Natural killer cell (primary cell): ENCODE results near the gene MRPL20. TPM values are rescaled to one million over a fixed set of nuclear protein-coding genes. Genes with fewer than 3 reads are reported as not detected.

Experiments used
- ATAC-seq, 3 donors: fragments of 150-1000 bp in 2 of 3; fragments of 200-7000 bp in 1 of 3; cut with Tn5 transposase; 1 replicate in 1 of 3; 2 replicates in 2 of 3; pipeline ENCODE4 v1.10.0; 2021; ENCODE audit warnings: mild to moderate bottlenecking in 2 of 3, moderate library complexity in 2 of 3
- DNase-seq, 2 donors: peaks; one replicate each; pipeline versions ENCODE4 v3.0.0 to v3.0.0-alpha.2; 2013 to 2021; ENCODE audit warnings: mixed read lengths in 1 of 2
- H3K27ac ChIP-seq: one replicate; pipeline ENCODE4 v1.5.1; 2013; ENCODE audit warnings: mild to moderate bottlenecking, low read length
- H3K27me3 ChIP-seq: one replicate; pipeline ENCODE4 v1.6.1; 2013; ENCODE audit warnings: low read length; ENCODE audit not compliant: control insufficient read depth, insufficient read depth
- H3K36me3 ChIP-seq: one replicate; pipeline ENCODE4 v1.6.1; 2013; ENCODE audit warnings: low read length; ENCODE audit not compliant: control insufficient read depth, insufficient read depth
- H3K4me1 ChIP-seq: one replicate; pipeline ENCODE4 v1.6.1; 2013; ENCODE audit warnings: low read length; ENCODE audit not compliant: control insufficient read depth, insufficient read depth
- H3K4me3 ChIP-seq: one replicate; pipeline ENCODE4 v1.5.1; 2013; ENCODE audit warnings: low read length
- H3K9me3 ChIP-seq: one replicate; pipeline ENCODE4 v1.6.1; 2013; ENCODE audit warnings: low read length; ENCODE audit not compliant: control insufficient read depth, insufficient read depth
- H3K27ac Mint-ChIP-seq, 2 donors: one replicate each; pipeline ENCODE4 v1.8.0; 2022; ENCODE audit warnings: mild to moderate bottlenecking in 2 of 2, mixed read lengths in 2 of 2, moderate library complexity in 1 of 2
- H3K27me3 Mint-ChIP-seq, 2 donors: one replicate each; pipeline ENCODE4 v1.8.0; 2022; ENCODE audit warnings: low read depth in 2 of 2, mixed read lengths in 2 of 2
- H3K36me3 Mint-ChIP-seq: one replicate; pipeline ENCODE4 v1.8.0; 2022; ENCODE audit warnings: mixed read lengths
- H3K4me1 Mint-ChIP-seq, 2 donors: one replicate each; pipeline ENCODE4 v1.8.0; 2022; ENCODE audit warnings: mixed read lengths in 2 of 2
- H3K4me3 Mint-ChIP-seq: one replicate; pipeline ENCODE4 v1.8.0; 2022; ENCODE audit warnings: mild to moderate bottlenecking, moderate library complexity, mixed read lengths
- H3K9me3 Mint-ChIP-seq, 2 donors: one replicate each; pipeline ENCODE4 v1.8.0; 2022; ENCODE audit warnings: mixed read lengths in 2 of 2
- CTCF ChIP-seq: fragments of 200-600 bp; IDR thresholded peaks from one replicate; pipeline ENCODE4 v1.8.0; 2022; ENCODE audit warnings: antibody characterized with exemption
- WGBS: methylation state at CpG from one replicate; pipeline ENCODE4 v1.1.7; 2013; ENCODE audit warnings: missing lambda C conversion rate; ENCODE audit not compliant: insufficient coverage; 5-methylcytosine and 5-hydroxymethylcytosine counted together
- intact Hi-C: fragments of 100-400 bp; cut with micrococcal nuclease; formaldehyde crosslinking; loops from one replicate; pipeline ENCODE4 v1.14.2; 2022
- total RNA-seq, 4 donors: library from RNA; stranded (reverse); fragments of 120-200 nt in 1 of 4; gene quantifications; one replicate each; pipeline versions ENCODE4 v1.2.3 to v1.2.4, GENCODE V29; 2013 to 2022

MRPL20 gene
- total RNA-seq, 3 donors from 2014 or later (not counting 1 experiment from before 2014, with no cell fraction given): 90.9 to 111 (median 92.7) TPM

DNA sequence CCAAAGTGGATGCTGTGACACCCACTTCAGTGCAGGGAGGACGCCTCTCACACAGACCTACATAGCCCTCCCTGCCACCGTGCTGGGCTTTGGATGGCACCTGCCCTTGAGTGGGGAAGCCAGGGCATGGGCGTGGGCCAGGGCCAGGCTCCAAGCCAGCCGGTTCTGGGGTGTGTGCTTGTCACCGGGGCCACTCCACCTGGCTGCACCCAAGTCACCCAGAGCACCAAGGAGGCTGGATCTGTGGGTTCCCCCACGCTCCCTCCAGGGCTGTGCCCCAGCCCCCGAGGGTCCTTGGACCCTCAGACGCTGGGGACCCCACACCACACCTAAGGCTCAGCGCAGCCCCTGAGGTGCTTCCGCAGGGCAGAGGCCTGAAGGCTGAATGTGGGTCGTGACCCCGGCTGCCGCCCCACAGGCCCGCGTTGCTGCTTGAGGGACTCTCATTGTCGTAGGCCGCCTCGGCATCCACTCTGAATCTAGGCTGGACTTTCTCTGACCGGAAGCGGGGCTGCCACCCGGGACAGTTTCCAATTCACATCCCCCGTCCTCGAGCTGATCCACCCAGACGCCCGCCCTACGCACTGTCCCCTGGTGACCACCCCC is 50.2 kb downstream of the MRPL20 start:
- peaks cover 39% of the 10 kb centered on the region for H3K27me3 ChIP-seq
- ATAC-seq (no peak), DNase-seq (no peak)
- peaks cover 12 to 20% of the 10 kb centered on the region in 2 donors for H3K27me3 Mint-ChIP-seq
- TF ChIP-seq CTCF: no peak
- no peaks in the 10 kb centered on the region for H3K9me3 ChIP-seq
- intact Hi-C loops: no loop called here
- H3K4me1 Mint-ChIP-seq: peaks cover 0 to 26% of the 10 kb centered on the region in 2 donors
- H3K4me1 ChIP-seq: peaks cover 31% of the 10 kb centered on the region
- no peaks in the 10 kb centered on the region for H3K36me3 ChIP-seq
- 76% methylated on average over 26 of the region's 26 CpGs for WGBS
- H3K4me3 ChIP-seq: no peak overlapping the region
- no peaks in the 10 kb centered on the region for H3K36me3 Mint-ChIP-seq
- no peak overlapping the region for H3K4me3 Mint-ChIP-seq
- H3K27ac Mint-ChIP-seq: no peak overlapping the region
- no peak overlapping the region for H3K27ac ChIP-seq
- no peaks in the 10 kb centered on the region for H3K9me3 Mint-ChIP-seq

- Histone ChIP-seq H3K27ac (no peak overlapping the region), H3K27me3 (peaks cover 41% of the 10 kb centered on the region), H3K4me1 (peaks cover 37% of the 10 kb centered on the region), H3K4me3 (no peak overlapping the region), H3K36me3 (no peaks in the 10 kb centered on the region), H3K9me3 (no peaks in the 10 kb centered on the region)
- TF ChIP-seq CTCF: no peak
- no peak for DNase-seq
- no peak overlapping the region for H3K4me3 Mint-ChIP-seq
- no peaks in the 10 kb centered on the region for H3K36me3 Mint-ChIP-seq
- intact Hi-C loops: no loop called here
- H3K27me3 Mint-ChIP-seq: peaks cover 12 to 20% of the 10 kb centered on the region in 2 donors
- no peaks in the 10 kb centered on the region for H3K9me3 Mint-ChIP-seq
- H3K4me1 Mint-ChIP-seq: peaks cover 0 to 26% of the 10 kb centered on the region in 2 donors
- WGBS: 52% methylated on average over 7 of the region's 8 CpGs
- no peak overlapping the region for H3K27ac Mint-ChIP-seq
- ATAC-seq: no peak
Measured at GRCh38 chr1:1356166-1356795, 50.8 kb downstream of the MRPL20 start.

- H3K4me1 ChIP-seq: peaks cover 38% of the 10 kb centered on the region
- no peak overlapping the region for H3K27ac ChIP-seq
- H3K9me3 ChIP-seq: no peaks in the 10 kb centered on the region
- peak in 2 of 3 donors; percentile 48 to 60 for ATAC-seq
- no peak overlapping the region for H3K4me3 ChIP-seq
- no peaks in the 10 kb centered on the region for H3K36me3 ChIP-seq
- no peak for TF ChIP-seq CTCF
- peaks cover 39% of the 10 kb centered on the region for H3K27me3 ChIP-seq
- no peaks in the 10 kb centered on the region for H3K36me3 Mint-ChIP-seq
- no peak overlapping the region for H3K27ac Mint-ChIP-seq
- H3K4me1 Mint-ChIP-seq: peaks cover 0 to 26% of the 10 kb centered on the region in 2 donors
- H3K4me3 Mint-ChIP-seq: no peak overlapping the region
- H3K9me3 Mint-ChIP-seq: no peaks in the 10 kb centered on the region
- no peak for DNase-seq
- intact Hi-C loops: loop anchor here (2.0 kb wide), 1 partner anchor 19 kb away; the partner anchor contains the start of gene AURKAIP1
- 3% methylated on average over 52 of the region's 52 CpGs for WGBS
- peaks cover 6 to 14% of the 10 kb centered on the region in 2 donors for H3K27me3 Mint-ChIP-seq
Measured at GRCh38 chr1:1355416-1355815, 51.7 kb downstream of the MRPL20 start.
